ENCODE data around the gene INHA. TPM values are rescaled to one million over a fixed set of nuclear protein-coding genes. Genes with fewer than 3 reads are reported as not detected.

INHA gene
- total RNA-seq, 1 donor from 2014 or later = not detected

- TF ChIP-seq, protein P1, sequence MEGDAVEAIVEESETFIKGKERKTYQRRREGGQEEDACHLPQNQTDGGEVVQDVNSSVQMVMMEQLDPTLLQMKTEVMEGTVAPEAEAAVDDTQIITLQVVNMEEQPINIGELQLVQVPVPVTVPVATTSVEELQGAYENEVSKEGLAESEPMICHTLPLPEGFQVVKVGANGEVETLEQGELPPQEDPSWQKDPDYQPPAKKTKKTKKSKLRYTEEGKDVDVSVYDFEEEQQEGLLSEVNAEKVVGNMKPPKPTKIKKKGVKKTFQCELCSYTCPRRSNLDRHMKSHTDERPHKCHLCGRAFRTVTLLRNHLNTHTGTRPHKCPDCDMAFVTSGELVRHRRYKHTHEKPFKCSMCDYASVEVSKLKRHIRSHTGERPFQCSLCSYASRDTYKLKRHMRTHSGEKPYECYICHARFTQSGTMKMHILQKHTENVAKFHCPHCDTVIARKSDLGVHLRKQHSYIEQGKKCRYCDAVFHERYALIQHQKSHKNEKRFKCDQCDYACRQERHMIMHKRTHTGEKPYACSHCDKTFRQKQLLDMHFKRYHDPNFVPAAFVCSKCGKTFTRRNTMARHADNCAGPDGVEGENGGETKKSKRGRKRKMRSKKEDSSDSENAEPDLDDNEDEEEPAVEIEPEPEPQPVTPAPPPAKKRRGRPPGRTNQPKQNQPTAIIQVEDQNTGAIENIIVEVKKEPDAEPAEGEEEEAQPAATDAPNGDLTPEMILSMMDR (IDR thresholded peaks at IDR 0.05) = no peak
Measured at GRCh38 chr2:219598308-219599078, 26.4 kb downstream of the INHA start.

GRCh38 chr2:219603771-219604170 lies 31.7 kb downstream of the INHA start:
- no peaks in the 10 kb centered on the region for H3K9me3 ChIP-seq
- H3K4me1 ChIP-seq = no peaks in the 10 kb centered on the region
- TF ChIP-seq, protein P1 (IDR thresholded peaks at IDR 0.05) = no peak
- no peaks in the 10 kb centered on the region for H3K27me3 ChIP-seq
- intact Hi-C loops (cut with DNase I) = no loop called here
- no peak overlapping the region for H3K27ac ChIP-seq
- no peak overlapping the region for H3K4me3 ChIP-seq
- no peak for DNase-seq (ENCODE audit: low spot score in 2 of 2)
- H3K36me3 ChIP-seq = peaks cover 56 to 73% of the 10 kb centered on the region in 2 donors

More at GRCh38 chr2:219598308-219599078, 26.4 kb downstream of the INHA start:
- H3K27ac ChIP-seq = peak overlapping the region; percentile 88
- peak overlapping the region; percentile 70 to 73 for H3K4me3 ChIP-seq
- H3K36me3 ChIP-seq = peaks cover 22 to 23% of the 10 kb centered on the region in 2 donors
- no peak for DNase-seq (ENCODE audit: low spot score in 2 of 2)
- H3K9me3 ChIP-seq = no peaks in the 10 kb centered on the region
- H3K4me1 ChIP-seq = peaks cover 0 to 9% of the 10 kb centered on the region in 2 donors
- intact Hi-C loops (cut with DNase I) = loop anchor here (1.0 to 5.0 kb wide), 3 partner anchors 44 to 211 kb away; partner anchors contain the start of gene DNPEP
- no peaks in the 10 kb centered on the region for H3K27me3 ChIP-seq

GRCh38 chr2:219605607-219605954 lies 33.5 kb downstream of the INHA start:
- intact Hi-C loops (cut with DNase I) = no loop called here
- TF ChIP-seq, protein P1 (IDR thresholded peaks at IDR 0.05) = no peak
- H3K36me3 ChIP-seq = peaks cover 66 to 86% of the 10 kb centered on the region in 2 donors

DNA sequence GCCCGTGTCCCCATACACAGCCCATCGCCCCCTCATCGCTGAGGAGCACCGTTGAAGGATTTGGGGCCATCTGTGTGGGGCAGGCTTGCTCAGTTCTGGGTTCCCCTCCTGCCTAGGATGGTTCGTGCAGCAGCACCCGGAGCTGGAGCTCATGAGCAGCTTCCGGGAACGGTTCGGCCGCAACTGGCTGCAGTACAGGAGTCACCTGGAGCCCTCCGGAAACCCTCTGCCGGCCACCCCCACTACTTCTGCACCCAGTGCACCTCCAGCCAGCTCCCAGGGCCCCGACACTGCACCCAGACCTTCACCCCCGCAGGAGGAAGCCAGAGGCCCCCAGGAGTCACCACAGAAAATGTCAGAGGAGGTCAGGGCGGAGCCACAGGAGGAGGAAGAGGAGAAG lies 35.8 kb downstream of the INHA start:
- H3K4me1 ChIP-seq = no peaks in the 10 kb centered on the region
- intact Hi-C loops (cut with DNase I) = no loop called here
- TF ChIP-seq, protein P1 (IDR thresholded peaks at IDR 0.05) = no peak
- H3K36me3 ChIP-seq = peaks cover 57 to 85% of the 10 kb centered on the region in 2 donors
- H3K27ac ChIP-seq = no peak overlapping the region
- no peaks in the 10 kb centered on the region for H3K27me3 ChIP-seq
- no peak overlapping the region for H3K4me3 ChIP-seq
- no peak for DNase-seq (ENCODE audit: low spot score in 2 of 2)
- no peaks in the 10 kb centered on the region for H3K9me3 ChIP-seq

More at GRCh38 chr2:219605607-219605954, 33.5 kb downstream of the INHA start:
- H3K27me3 ChIP-seq = no peaks in the 10 kb centered on the region
- H3K4me3 ChIP-seq = no peak overlapping the region
- H3K9me3 ChIP-seq = no peaks in the 10 kb centered on the region
- DNase-seq (ENCODE audit: low spot score in 2 of 2) = no peak
- H3K4me1 ChIP-seq = no peaks in the 10 kb centered on the region
- no peak overlapping the region for H3K27ac ChIP-seq

DNA sequence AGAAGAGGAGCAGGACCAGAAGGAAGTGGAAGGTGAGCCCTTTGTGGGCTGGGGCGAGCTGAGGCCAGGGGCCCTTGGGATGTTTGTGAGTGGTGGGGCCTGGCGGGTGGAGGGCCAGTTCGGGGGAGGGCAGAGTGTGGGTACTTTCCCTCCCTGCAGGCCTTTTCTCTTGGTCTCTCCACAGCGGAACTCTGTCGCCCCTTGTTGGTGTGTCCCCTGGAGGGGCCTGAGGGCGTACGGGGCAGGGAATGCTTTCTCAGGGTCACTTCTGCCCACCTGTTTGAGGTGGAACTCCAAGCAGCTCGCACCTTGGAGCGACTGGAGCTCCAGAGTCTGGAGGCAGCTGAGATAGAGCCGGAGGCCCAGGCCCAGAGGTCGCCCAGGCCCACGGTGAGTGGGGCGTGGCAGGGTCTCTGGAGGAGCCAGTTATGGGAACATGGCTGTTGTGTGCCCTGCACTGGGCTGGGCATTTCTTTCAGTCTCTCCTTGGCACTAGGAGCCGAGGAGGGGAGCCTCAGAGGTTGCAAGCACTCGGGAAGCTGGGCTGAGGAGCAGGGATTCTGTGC lies 36.4 kb downstream of the INHA start:
- no peak for DNase-seq (ENCODE audit: low spot score in 2 of 2)
- Histone ChIP-seq H3K36me3 (peaks cover 56 to 80% of the 10 kb centered on the region in 2 donors), H3K4me1 (no peaks in the 10 kb centered on the region), H3K27me3 (no peaks in the 10 kb centered on the region), H3K27ac (no peak overlapping the region), H3K4me3 (no peak overlapping the region), H3K9me3 (no peaks in the 10 kb centered on the region)
- TF ChIP-seq, protein P1 (IDR thresholded peaks at IDR 0.05) = no peak
- intact Hi-C loops (cut with DNase I) = no loop called here

Data from ascending aorta (tissue), 2 donors.